GM13977 (cell line): ENCODE results near the gene ADAMTS17.

Experiments used
- DNase-seq: peaks from one replicate; pipeline ENCODE4 v3.0.0; 2012; ENCODE audit warnings: low spot score
- CTCF ChIP-seq: IDR thresholded peaks from 2 replicates; pipeline ENCODE4 v1.5.1; 2012; ENCODE audit warnings: mild to moderate bottlenecking, control low read depth; ENCODE audit not compliant: insufficient read depth; ENCODE audit errors: extremely low read depth, missing control alignments
- in situ Hi-C: fragments of 300-500 bp; cut with MboI; formaldehyde crosslinking; loops from one replicate; pipeline ENCODE4 v1.12.0; 2022; ENCODE audit warnings: low sequenced_read_pairs, low pct_unique_long_range_greater_than_20kb, mixed read lengths, inconsistent platforms; ENCODE audit not compliant: unreplicated experiment

ADAMTS17 gene

GRCh38 chr15:100278596-100279380 lies 63.0 kb downstream of the ADAMTS17 start:
- in situ Hi-C loops = no loop called here
- TF ChIP-seq CTCF = no peak
- no peak for DNase-seq

- TF ChIP-seq CTCF = no peak
- DNase-seq = no peak
- in situ Hi-C loops = no loop called here
Observed at GRCh38 chr15:100277087-100277855, 64.5 kb downstream of the ADAMTS17 start.

- no peak for TF ChIP-seq CTCF
- in situ Hi-C loops = no loop called here
- DNase-seq = no peak
Observed at GRCh38 chr15:100276506-100276905, 65.3 kb downstream of the ADAMTS17 start.

- DNase-seq = no peak
- in situ Hi-C loops = no loop called here
- TF ChIP-seq CTCF = no peak
Observed at GRCh38 chr15:100275641-100276040, 66.1 kb downstream of the ADAMTS17 start.

GRCh38 chr15:100269831-100270230 lies 71.9 kb downstream of the ADAMTS17 start:
- DNase-seq = no peak
- TF ChIP-seq CTCF = no peak
- in situ Hi-C loops = no loop called here

- no peak for TF ChIP-seq CTCF
- in situ Hi-C loops = no loop called here
Observed at GRCh38 chr15:100266166-100266565, 75.6 kb downstream of the ADAMTS17 start.

More at GRCh38 chr15:100266166-100266565, 75.6 kb downstream of the ADAMTS17 start:
- no peak for DNase-seq
